Measurements from ENCODE around the gene STARD8.
"Not testable (repeated sequence)": the region's sequence is repeated elsewhere in the genome, so short reads cannot be mapped to it uniquely, and the experiment has no call there.

GRCh38 chrX:68604216-68604615, 43.2 kb upstream of the STARD8 start:
- TF ChIP-seq SMC3 (IDR thresholded peaks at IDR 0.05); CHD4 (IDR thresholded peaks at IDR 0.05; ENCODE audit: borderline replicate concordance); NFE2L2 (conservative IDR thresholded peaks at IDR 0.05; ENCODE audit: low read length); CTCF (IDR thresholded peaks at IDR 0.05); HMGXB4 (CRISPR knock-in tag; IDR thresholded peaks at IDR 0.05; ENCODE audit: borderline replicate concordance); POLR2A (IDR thresholded peaks at IDR 0.05; ENCODE audit: low read length); FOSL2 (IDR thresholded peaks at IDR 0.05); FOSL2 (CRISPR knock-in tag; IDR thresholded peaks at IDR 0.05); USF2 (IDR thresholded peaks at IDR 0.05); ZSCAN20 (CRISPR knock-in tag; IDR thresholded peaks at IDR 0.05); REST (IDR thresholded peaks at IDR 0.05); EP300 (IDR thresholded peaks at IDR 0.05); RNF2 (IDR thresholded peaks at IDR 0.05; ENCODE audit: borderline replicate concordance, low read depth); MYC (IDR thresholded peaks at IDR 0.05; ENCODE audit: borderline replicate concordance, low read length); ESRRA (IDR thresholded peaks at IDR 0.05; ENCODE audit: borderline replicate concordance, low read length): not testable (repeated sequence)

All from A549 (cell line).